OCI-LY7 (cell line): ENCODE measurements around the gene CXCR4. TPM values are rescaled to one million over a fixed set of nuclear protein-coding genes. Genes with fewer than 3 reads are reported as not detected.

Experiments used
- BruUV-seq: library from RNA; stranded (reverse); fragments of 400-500 nt; replicated peaks from 2 replicates; lab custom pipeline; 2021; lab: Mats Ljungman, UMichigan
- CTCF ChIA-PET: fragments of 300-600 bp; sonication (Branson Sonifier 250); formaldehyde crosslinking; loops from one replicate; lab custom pipeline; 2022; ENCODE audit warnings: antibody characterized with exemption; ENCODE audit not compliant: unreplicated experiment; lab: Charles Lee
- POLR2A ChIA-PET: fragments of 300-600 bp; sonication (Branson Sonifier 250); formaldehyde crosslinking; loops from one replicate; lab custom pipeline; 2022; ENCODE audit warnings: antibody characterized with exemption; lab: Charles Lee
- DNase-seq: peaks from one replicate; pipeline ENCODE4 v3.0.0-alpha.2; 2015; ENCODE audit warnings: low spot score
- H2AFZ ChIP-seq: fragments of 200-600 bp; sonication (generic), shearing (Covaris generic); 2 replicates; pipeline ENCODE4 v1.6.1; 2014; ENCODE audit warnings: mild to moderate bottlenecking, antibody characterized with exemption, low read length, moderate library complexity
- H3K27ac ChIP-seq: fragments of 200-600 bp; sonication (generic); 2 replicates; pipeline ENCODE4 v1.5.1; 2014; ENCODE audit warnings: mixed run types, low read depth, mild to moderate bottlenecking, moderate library complexity, low read length, inconsistent platforms; ENCODE audit not compliant: poor library complexity, severe bottlenecking
- H3K36me3 ChIP-seq: fragments of 200-600 bp; sonication (generic); 2 replicates; pipeline ENCODE4 v1.6.1; 2014; ENCODE audit warnings: mild to moderate bottlenecking, antibody characterized with exemption, low read length, moderate library complexity, mixed read lengths; ENCODE audit not compliant: insufficient read depth
- H3K4me1 ChIP-seq: fragments of 200-600 bp; sonication (generic); 2 replicates; pipeline ENCODE4 v1.5.1; 2014; ENCODE audit warnings: mild to moderate bottlenecking, low read length; ENCODE audit not compliant: insufficient read depth, poor library complexity, severe bottlenecking
- H3K4me2 ChIP-seq: fragments of 200-600 bp; sonication (generic); 2 replicates; pipeline ENCODE4 v1.6.1; 2014; ENCODE audit warnings: mild to moderate bottlenecking, low read length
- H3K4me3 ChIP-seq: fragments of 200-600 bp; sonication (generic); 2 replicates; pipeline ENCODE4 v1.5.1; 2014; ENCODE audit warnings: mild to moderate bottlenecking, low read depth, low read length; ENCODE audit not compliant: poor library complexity, severe bottlenecking
- H3K79me2 ChIP-seq: fragments of 200-600 bp; sonication (generic); 2 replicates; pipeline ENCODE4 v1.6.1; 2016; ENCODE audit warnings: low read depth, mild to moderate bottlenecking, low read length, moderate library complexity, mixed read lengths; ENCODE audit not compliant: insufficient read depth
- H3K9me2 ChIP-seq: fragments of 200-600 bp; sonication (generic); 2 replicates; pipeline ENCODE4 v1.6.1; 2016; ENCODE audit warnings: mild to moderate bottlenecking, low read length, mixed read lengths; ENCODE audit not compliant: insufficient read depth
- H3K9me3 ChIP-seq: fragments of 200-600 bp; sonication (generic); 2 replicates; pipeline ENCODE4 v1.6.1; 2014; ENCODE audit warnings: mild to moderate bottlenecking, mixed run types, low read length, mixed read lengths
- H4K20me1 ChIP-seq: fragments of 200-600 bp; sonication (generic); 2 replicates; pipeline ENCODE4 v1.6.1; 2014; ENCODE audit warnings: mild to moderate bottlenecking, antibody characterized with exemption, low read length, moderate library complexity, mixed read lengths; ENCODE audit not compliant: insufficient read depth
- EZH2phosphoT487 ChIP-seq: fragments of 200-600 bp; sonication (generic); IDR thresholded peaks from 2 replicates; pipeline ENCODE4 v1.6.1; 2018; ENCODE audit warnings: low read depth, borderline replicate concordance, mild to moderate bottlenecking, mixed run types, antibody characterized with exemption, low read length, moderate library complexity, mixed read lengths
- intact Hi-C: fragments of 100-400 bp; cut with micrococcal nuclease; formaldehyde crosslinking; loops from one replicate; pipeline ENCODE4 v1.10.0; 2022; ENCODE audit not compliant: unreplicated experiment
- total RNA-seq, 2 experiments: library from RNA; depleted of rRNA in 1 of 2; stranded (reverse); fragments of >200 nt in 1 of 2; shearing (Covaris generic) in 1 of 2; gene quantifications; 2 replicates each; pipeline ENCODE4 v1.2.3, GENCODE V29; 2014 to 2022
- TF ChIP-seq, protein P1 (sequence below): fragments of 200-600 bp; sonication (generic); conservative IDR thresholded peaks from 2 replicates; pipeline ENCODE4 v1.5.1; 2014; ENCODE audit warnings: mild to moderate bottlenecking, antibody characterized with exemption, low read length, moderate library complexity, mixed read lengths

The CXCR4 gene
- total RNA-seq, 2 experiments from 2014 or later, result 243 to 432 TPM

DNA sequence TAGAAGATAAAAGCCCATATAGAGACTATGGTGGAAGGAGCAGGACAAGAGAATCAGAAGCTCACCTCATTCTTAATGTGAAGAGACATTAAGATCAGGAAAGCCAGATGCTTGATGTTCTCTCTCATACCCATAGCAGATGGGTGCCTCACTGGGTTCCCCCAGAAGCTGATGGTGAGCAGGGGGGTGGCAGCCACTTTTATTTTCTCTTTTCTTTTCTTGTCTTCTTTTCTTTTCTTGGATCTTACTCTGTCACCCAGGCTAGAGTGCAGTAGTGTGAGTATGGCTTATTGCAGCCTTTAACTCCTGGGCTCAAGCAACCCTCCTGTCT, 14.8 kb upstream of the CXCR4 start:
- ChIA-PET POLR2A (interaction anchor here (1.0 to 11.9 kb wide), 18 partner anchors 10 to 264 kb away, joined by 3 to 191 read pairs (median 8); no protein-coding TSS in a partner anchor), CTCF (interaction anchor here (0.6 to 3.1 kb wide), 4 partner anchors 75 to 113 kb away, joined by 3 to 14 read pairs (median 4); no protein-coding TSS in a partner anchor)
- H3K4me3 ChIP-seq, result peak overlapping the region; percentile 61
- no peaks in the 10 kb centered on the region for H3K9me3 ChIP-seq
- H2AFZ ChIP-seq, result no peak overlapping the region
- no peaks in the 10 kb centered on the region for H3K79me2 ChIP-seq
- peak overlapping the region; percentile 98 for H3K27ac ChIP-seq
- TF ChIP-seq, protein P1, sequence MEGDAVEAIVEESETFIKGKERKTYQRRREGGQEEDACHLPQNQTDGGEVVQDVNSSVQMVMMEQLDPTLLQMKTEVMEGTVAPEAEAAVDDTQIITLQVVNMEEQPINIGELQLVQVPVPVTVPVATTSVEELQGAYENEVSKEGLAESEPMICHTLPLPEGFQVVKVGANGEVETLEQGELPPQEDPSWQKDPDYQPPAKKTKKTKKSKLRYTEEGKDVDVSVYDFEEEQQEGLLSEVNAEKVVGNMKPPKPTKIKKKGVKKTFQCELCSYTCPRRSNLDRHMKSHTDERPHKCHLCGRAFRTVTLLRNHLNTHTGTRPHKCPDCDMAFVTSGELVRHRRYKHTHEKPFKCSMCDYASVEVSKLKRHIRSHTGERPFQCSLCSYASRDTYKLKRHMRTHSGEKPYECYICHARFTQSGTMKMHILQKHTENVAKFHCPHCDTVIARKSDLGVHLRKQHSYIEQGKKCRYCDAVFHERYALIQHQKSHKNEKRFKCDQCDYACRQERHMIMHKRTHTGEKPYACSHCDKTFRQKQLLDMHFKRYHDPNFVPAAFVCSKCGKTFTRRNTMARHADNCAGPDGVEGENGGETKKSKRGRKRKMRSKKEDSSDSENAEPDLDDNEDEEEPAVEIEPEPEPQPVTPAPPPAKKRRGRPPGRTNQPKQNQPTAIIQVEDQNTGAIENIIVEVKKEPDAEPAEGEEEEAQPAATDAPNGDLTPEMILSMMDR, result no peak; the same call in 1 of the 2 replicates
- TF ChIP-seq EZH2phosphoT487, result no peak
- H3K4me1 ChIP-seq, result peaks cover 98% of the 10 kb centered on the region
- TSS peak; percentile 86 for BruUV-seq
- no peaks in the 10 kb centered on the region for H3K9me2 ChIP-seq
- H3K4me2 ChIP-seq, result peak overlapping the region; percentile 91
- no peaks in the 10 kb centered on the region for H3K36me3 ChIP-seq
- intact Hi-C loops, result loop anchor here (1.0 to 5.0 kb wide), 9 partner anchors 15 to 250 kb away; no protein-coding TSS in a partner anchor
- H4K20me1 ChIP-seq, result no peaks in the 10 kb centered on the region
- no peak for DNase-seq

DNA sequence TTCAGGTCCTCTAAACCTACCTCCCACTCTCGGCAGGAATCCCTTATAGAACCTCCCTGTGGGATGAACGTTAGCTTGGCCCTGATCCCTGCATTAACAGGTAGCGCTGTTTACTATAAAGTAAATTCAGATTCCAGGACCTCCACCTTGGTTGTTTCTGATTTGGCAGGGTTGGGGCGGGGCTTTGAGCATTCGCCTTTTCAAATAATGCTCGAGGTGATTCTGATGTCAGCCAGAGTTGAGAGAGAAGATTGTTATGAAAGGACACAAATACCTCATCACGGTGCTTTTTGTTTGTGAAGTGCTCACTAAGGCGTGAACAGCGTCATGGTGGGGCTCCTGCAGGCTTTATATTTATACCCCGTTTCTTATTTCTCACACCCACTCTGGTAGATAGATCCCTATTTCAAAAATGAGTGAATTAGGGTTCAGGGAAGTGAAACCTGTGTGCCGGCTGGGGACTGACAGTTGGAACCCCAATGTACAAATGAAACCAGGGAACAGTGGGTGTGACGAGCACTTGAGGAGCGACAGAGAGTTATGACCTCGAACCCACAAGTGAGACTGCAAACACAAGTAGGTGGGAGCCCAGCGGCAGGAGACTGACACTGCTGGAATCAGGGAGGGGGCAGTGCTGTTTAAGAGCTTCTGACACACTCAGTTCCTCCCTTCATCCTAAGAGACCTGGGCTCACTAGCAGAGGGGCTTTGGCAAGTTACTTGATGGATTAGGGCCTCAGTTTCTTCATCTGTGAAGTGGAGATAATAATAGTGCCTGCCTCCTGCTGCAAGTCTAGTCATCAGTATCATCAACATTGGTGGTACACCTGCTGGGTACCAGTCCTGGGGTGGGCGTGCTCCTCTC, 14.2 kb upstream of the CXCR4 start:
- Histone ChIP-seq H4K20me1 (no peaks in the 10 kb centered on the region), H3K36me3 (no peaks in the 10 kb centered on the region), H3K27ac (peak overlapping the region; percentile 98), H3K4me1 (peaks cover 98% of the 10 kb centered on the region), H3K4me3 (peak overlapping the region; percentile 61), H3K79me2 (no peaks in the 10 kb centered on the region), H3K9me2 (no peaks in the 10 kb centered on the region), H3K9me3 (no peaks in the 10 kb centered on the region), H2AFZ (peak overlapping the region; percentile 1; the same call in 1 of the 2 replicates), H3K4me2 (peak overlapping the region; percentile 91)
- intact Hi-C loops, result loop anchor here (1.0 to 5.0 kb wide), 9 partner anchors 15 to 250 kb away; no protein-coding TSS in a partner anchor
- POLR2A ChIA-PET, result interaction anchor here (0.7 to 11.9 kb wide), 29 partner anchors 10 to 264 kb away, joined by 3 to 191 read pairs (median 6); no protein-coding TSS in a partner anchor
- BruUV-seq, result no TSS peak
- TF ChIP-seq EZH2phosphoT487, result no peak
- TF ChIP-seq, protein P1, result peak; percentile 14; the same call in 1 of the 2 replicates
- DNase-seq, result peak; percentile 97
- CTCF ChIA-PET, result interaction anchor here (0.7 to 3.1 kb wide), 5 partner anchors 76 to 246 kb away, joined by 3 to 14 read pairs (median 5); no protein-coding TSS in a partner anchor
